Ureter (tissue), 1 donor: ENCODE measurements around the gene NOXRED1. TPM values are rescaled to one million over a fixed set of nuclear protein-coding genes. Genes with fewer than 3 reads are reported as not detected.
A peak's percentile ranks its signal among the peaks of the same experiment; 100 is the strongest.
"Not testable (repeated sequence)": the region's sequence is repeated elsewhere in the genome, so short reads cannot be mapped to it uniquely, and the experiment has no call there.

Experiments
- DNase-seq: peaks from one replicate; pipeline ENCODE4 v3.0.0-alpha.2; 2020; ENCODE audit warnings: low spot score
- total RNA-seq: library from RNA; stranded (reverse); gene quantifications from one replicate; pipeline ENCODE4 v1.2.4, GENCODE V29; 2023
- donor health status: DM: yes; HTN: yes; CAD: no.

The NOXRED1 gene
- 1.7 TPM for total RNA-seq

DNA sequence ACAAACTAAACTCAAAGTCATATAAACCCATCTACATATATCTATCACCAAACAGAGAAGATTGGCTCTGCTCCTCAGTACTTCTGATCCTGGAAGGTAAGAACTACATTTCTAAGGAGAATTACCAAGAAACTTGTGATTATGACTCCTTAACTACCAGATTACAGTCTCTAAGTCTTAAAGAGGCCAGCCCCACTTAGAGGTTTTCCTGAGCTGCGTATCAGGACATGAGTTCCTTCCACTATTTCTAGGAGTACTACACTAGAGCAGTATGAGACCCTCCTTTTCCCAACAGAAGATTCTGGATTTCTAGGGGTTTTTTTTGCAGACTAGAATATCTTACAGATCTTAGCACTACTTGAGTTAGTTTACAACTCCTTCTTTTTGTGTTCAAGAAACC is at the start of gene NOXRED1:
Gene NOXRED1, minus strand, starts transcription at position 101 of the 400 bp plus-strand sequence. CDS start 634 bp downstream, outside the sequence.
- no peak for DNase-seq

DNA sequence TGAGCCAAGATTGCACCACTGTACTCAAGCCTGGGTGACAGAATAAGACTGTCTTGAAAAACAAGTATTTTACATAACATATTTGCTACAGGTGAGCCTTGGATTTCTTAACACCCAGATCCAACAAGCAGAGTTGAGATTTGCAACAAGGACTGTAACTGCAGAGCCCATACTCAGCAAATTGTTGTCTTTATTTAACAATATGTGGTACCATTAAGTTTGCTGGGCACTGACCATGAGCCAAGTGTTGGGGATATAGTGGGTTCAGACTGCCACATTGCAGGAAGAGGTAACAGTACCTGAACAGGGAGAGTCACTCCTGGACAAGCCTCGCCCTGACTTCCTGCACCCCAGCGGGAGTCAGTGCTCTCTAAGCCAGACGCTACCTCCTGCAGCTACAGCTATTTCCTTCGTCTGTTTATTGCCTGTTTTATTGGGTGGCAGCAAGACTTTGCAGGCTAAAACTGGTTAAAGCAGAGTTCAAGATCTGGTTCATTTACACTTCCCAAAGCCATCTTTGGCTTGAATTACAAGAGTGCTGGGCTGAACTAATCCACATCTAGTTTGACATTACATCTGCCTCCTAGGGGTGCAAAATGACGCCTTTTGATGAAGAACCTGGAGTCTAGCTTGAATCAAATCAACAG is 47.0 kb upstream of the NOXRED1 start:
- DNase-seq: no peak

DNA sequence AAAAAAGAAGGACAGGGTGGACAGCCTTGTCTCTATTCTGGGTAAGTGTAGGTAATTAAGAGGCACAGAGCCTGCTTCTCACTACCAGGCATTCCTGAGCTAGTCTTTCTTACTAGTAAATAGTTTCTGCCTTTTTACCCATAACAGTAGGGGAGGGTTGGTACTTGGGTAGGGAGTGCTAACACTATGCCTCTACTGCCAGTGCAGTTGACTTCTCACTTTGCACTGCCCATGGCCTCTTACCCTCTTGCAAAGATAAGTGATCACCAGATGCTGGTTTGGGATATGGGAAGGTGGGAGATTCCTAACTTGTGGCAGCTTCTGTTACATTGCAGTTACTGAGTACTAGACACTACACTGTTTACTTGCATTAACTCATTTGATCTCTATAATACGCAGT is 46.2 kb upstream of the NOXRED1 start:
- DNase-seq: no peak

- DNase-seq: no peak
Observed at GRCh38 chr14:77469067-77469505, 45.8 kb upstream of the NOXRED1 start.

DNA sequence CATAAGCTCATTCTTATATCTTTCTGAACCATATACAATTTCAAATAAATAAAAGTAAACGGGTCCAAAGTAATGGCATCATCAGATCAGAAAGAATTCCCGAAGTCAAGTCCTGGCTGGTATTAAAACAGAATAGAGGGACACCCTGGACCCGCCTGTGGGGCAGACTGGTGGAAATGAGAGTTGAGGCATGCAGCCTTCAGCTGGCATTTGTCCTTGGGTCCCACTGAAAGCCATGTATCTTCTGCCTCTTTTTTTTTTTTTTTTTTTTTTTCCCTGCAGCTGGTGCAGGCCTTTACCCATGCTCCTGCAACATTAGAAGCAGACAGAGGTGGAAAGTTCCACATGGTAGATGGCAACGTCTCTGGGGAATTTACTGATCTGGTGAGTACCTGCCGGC is 44.5 kb upstream of the NOXRED1 start:
- DNase-seq: no peak

- peak; percentile 61 for DNase-seq
Observed at GRCh38 chr14:77459072-77459723, 35.9 kb upstream of the NOXRED1 start.

DNA sequence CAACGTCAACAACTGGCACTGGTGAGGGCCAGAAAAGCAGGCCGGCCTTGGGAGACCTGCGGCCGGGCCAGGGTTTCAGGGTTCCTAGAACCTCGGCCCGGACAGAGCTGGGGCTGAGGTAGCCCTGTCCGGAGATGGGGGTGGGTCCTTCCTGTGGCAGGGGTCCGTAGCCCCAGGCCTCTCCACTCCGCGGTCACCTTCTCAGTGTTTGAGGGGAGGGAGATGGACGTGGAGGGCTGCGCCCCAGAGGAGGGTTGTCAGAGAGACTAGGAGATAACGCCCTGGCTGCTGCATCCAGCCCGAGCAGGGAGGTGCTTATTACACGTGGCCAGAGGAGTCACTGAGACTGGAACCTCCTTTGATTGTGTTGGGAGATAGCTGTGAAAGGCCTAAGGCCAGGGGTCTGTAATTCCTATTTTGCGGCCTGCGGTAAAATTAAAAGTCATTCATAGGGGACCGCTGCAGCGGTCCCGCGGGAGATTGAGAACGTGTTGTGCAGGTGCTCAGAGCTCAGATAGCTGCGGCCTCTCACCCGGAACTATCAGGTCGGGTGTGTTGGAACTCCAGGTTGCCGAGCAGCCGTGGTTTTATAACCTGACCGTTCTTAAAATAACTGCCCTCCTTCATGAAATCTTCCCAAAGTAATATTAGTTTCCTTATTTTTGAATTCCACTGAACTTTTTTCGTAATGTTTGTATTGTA is 35.1 kb upstream of the NOXRED1 start:
- no peak for DNase-seq

- DNase-seq: peak; percentile 96
Observed at GRCh38 chr14:77457522-77458248, 34.4 kb upstream of the NOXRED1 start, which contains the start of the genes AHSA1 and VIPAS39. Gene AHSA1, plus strand, starts transcription at chr14:77458093. Its CDS starts 97 bp downstream, at chr14:77458190. Gene VIPAS39, minus strand, starts transcription at chr14:77457601. Its CDS starts 3,499 bp downstream, at chr14:77454102.

DNA sequence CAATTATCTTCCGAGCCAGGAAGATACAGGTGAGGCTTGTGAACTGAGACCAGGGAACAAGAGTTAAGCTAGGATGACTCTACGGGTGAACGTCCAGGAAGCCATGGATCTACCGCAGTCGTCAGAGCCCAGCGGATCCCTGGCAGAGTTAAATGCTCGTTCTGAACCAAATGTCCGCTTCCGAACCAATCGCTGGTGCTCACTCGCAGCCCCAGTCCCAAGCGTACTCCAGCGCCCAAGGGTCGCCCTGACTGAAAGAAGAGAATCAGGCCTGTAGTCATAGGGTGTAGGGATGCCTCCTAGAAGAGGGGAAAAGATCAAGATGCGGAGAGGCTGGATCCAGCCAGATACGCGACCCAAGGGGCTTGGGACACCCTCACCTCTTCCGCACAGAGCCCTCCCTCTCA is 33.8 kb upstream of the NOXRED1 start:
- DNase-seq: no peak

- DNase-seq: no peak
Observed at GRCh38 chr14:77455966-77456640, 32.8 kb upstream of the NOXRED1 start.

GRCh38 chr14:77442196-77442595 is 18.9 kb upstream of the NOXRED1 start:
- DNase-seq: no peak

DNA sequence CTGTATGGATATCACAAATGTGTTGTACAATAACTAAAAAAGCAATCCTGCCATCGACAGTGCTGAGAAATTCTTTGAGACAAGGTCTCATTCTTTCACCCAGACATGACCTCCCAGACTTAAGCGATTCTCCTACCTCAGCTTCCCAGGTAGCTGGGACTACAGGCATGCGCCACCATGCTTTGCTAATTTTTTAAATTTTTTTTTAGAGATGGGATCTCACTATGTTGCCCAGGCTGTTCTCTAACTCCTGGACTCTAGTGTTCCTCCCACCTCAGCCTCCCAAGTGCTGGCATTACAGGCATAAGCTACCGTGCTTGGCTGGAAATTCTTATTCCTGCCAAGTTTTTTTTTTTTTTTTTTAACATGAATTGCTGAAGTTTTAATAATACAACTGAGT is 16.5 kb upstream of the NOXRED1 start:
- no peak for DNase-seq

GRCh38 chr14:77438596-77438995 is 15.3 kb upstream of the NOXRED1 start:
- DNase-seq: no peak

DNA sequence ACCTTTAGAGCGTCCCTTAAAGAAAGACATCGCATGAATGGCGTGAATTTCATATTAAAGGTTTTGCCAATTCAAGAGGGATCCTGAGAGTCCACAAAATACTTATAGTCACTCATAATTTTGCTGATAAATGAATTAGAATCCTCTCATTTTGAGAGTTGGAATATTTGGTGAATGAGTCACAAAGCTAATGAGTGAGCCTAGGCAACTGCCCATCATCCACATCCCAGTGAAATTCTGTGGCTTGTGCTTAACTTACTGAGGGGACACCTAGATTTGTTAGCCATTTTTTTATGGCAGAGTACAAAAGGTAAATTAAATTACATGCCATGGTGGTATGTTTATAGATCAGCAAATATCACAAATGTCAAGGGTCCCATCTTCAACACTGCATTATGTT is 12.7 kb upstream of the NOXRED1 start:
- no peak for DNase-seq

- DNase-seq: no peak
Observed at GRCh38 chr14:77426396-77426795, 3.1 kb upstream of the NOXRED1 start.

GRCh38 chr14:77424862-77425261 is 1.5 kb upstream of the NOXRED1 start:
- no peak for DNase-seq

- no peak for DNase-seq
Observed at GRCh38 chr14:77421201-77421600, 2.1 kb downstream of the NOXRED1 start.

- DNase-seq: no peak
Observed at GRCh38 chr14:77416836-77417235, 6.5 kb downstream of the NOXRED1 start.

DNA sequence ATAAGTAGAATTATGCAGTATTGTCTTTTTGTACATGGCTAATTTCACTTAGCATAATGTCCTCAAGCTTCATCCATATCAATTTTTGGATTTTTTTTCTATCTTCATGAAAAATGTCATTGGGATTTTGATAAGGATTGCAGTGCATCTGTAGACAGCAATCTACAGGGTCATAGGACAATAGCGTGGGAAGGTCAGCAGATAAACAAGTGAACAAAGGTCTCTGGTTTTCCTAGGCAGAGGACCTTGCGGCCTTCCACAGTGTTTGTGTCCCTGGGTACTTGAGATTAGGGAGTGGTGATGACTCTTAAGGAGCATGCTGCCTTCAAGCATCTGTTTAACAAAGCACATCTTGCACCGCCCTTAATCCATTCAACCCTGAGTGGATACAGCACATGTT is 7.2 kb downstream of the NOXRED1 start:
- not testable (repeated sequence) for DNase-seq

GRCh38 chr14:77415403-77416030 is 7.8 kb downstream of the NOXRED1 start:
- not testable (repeated sequence) for DNase-seq

GRCh38 chr14:77409131-77409533 is 14.2 kb downstream of the NOXRED1 start:
- DNase-seq: no peak
